IPS DF 4.7 (cell line): ENCODE data around the gene RPL3.

Experiments used
- DNase-seq: peaks from one replicate; pipeline ENCODE4 v3.0.0-alpha.2; 2013; ENCODE audit warnings: low spot score; ENCODE audit errors: extremely low read depth

RPL3 gene

GRCh38 chr22:39284142-39284980 is 35.1 kb downstream of the RPL3 start:
- no peak for DNase-seq

GRCh38 chr22:39283322-39284141 is 35.9 kb downstream of the RPL3 start:
- no peak for DNase-seq

DNA sequence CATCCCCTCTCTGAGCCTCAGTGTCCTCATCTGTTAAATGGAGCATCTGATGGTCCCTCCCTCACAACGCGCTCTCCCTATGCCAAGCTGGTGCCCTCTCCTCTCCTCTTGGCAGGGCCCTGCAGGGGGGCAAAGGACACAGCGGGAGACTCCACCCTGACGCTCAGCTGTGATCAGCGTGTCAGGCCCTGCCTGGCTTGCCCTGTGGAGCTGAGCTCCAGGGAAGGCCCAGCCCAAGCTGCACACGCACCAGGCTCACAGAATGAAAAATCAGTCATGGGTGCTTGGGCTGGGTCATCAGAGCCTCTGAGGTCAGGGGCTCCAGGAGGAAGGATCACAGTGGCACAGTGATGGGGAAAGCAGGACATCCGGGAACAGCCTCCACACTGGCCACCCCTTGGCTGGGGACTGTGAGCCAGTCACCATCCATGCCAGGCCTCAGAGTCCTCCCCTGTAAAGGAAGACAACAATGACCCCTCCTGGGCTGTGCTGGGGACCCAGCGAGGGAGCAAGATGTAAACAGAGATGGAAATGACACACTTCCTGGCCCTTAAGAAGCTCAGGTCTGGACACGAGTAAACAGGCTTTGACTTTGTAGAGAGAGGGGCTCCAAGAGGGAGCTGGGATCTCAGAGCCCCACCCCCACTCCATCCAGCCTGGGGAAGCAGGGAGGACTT is 36.6 kb downstream of the RPL3 start:
- no peak for DNase-seq

- no peak for DNase-seq
Measured at GRCh38 chr22:39281126-39281525, 38.3 kb downstream of the RPL3 start.

- DNase-seq = no peak
Measured at GRCh38 chr22:39280250-39280649, 39.2 kb downstream of the RPL3 start.

DNA sequence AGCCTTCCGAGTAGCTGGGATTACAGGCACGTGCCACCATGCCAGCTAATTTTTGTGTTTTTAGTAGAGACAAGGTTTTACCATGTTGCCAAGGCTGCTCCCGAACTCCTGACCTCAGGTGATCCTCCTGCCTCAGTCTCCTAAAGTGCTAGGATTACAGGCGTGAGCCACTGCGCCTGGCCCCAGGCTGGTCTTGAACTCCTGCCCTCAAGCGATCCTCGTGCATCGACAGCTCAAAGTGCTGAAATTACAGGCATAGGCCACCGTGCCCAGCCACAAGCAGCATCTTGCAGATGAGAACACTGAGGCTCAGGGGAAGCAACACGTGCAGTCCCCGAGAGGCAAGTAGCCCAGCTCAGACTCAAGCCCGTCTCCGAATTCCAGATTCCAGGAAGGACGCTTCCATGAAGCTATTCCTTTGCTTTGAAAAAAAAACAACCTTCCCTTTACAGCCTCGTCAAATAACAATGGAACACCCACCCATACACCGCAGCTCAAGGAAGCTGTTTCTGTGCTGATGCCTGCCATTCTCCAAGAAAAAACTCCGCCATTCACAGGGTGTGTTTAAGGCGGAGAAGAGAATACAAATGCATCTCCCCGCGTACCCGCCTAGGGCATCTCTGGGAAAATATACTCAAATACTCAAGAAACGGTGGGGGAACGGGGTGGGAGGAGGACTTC is 40.1 kb downstream of the RPL3 start:
- no peak for DNase-seq

GRCh38 chr22:39278040-39278439 is 41.4 kb downstream of the RPL3 start:
- DNase-seq = no peak

- DNase-seq = no peak
Measured at GRCh38 chr22:39277142-39277607, 42.2 kb downstream of the RPL3 start.

DNA sequence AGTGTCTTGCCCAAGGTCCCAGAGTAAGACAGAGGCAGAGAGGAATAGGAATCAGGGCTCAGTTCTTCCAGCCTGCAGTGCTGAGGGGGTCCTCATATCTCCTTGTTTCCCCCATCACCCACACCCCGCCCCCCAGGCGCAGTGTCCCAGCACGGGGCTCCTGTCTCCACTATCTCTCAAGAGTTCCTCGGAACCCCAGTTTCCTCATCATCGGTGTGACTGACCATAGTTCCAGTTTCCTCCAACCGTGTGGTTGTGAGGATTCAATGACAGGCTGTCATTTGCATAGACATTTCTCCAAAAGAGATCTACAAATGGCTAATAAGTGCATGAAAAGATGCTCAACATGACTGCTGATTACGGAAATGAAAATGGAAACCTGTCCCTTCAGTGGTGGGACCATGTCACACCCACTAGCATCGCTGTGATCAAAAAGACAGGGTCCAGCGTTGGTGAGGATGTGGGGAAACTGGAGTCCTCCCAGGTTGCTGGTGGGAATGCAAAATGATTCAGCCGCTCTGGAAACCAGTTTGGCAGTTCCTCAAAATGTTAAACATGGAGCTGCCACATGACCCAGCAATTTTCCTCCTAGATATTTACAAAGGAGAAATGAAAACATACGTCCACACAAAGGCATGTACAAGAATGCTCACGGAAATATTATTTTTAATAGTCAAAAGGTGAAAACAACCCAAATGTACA is 42.8 kb downstream of the RPL3 start:
- no peak for DNase-seq

DNA sequence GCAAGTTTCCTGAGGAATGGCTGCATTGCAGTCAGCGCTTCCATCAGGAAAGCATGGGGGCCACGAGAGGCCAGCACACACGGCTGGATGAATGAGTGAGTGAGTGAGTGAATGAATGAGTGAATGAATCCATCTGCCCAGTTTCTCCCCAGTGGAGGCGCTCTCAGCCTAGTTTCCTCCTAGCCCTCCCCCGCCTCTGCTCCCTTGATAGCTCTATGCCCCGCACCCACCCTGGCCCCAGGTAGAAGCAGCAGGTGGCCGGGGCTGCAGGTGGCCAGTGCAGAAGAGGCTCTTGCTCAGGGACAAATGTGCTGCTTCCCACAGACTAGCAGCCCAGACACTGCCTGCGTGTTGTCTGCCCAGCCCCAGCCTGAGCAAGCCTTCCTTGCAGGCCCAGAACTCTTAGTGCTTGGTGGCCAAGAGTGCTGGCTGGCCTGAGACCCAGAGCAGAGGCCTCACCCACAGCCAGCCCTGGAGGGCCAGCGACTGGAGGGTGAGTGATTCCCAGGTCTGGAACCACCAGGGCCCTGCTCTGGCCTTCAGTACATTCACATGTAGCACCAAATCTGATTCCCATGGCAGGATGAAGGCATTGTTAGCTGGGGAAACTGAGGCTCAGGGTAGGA is 43.5 kb downstream of the RPL3 start:
- DNase-seq = no peak

- DNase-seq = no peak
Measured at GRCh38 chr22:39273950-39274887, 45.2 kb downstream of the RPL3 start.

GRCh38 chr22:39270792-39271191 is 48.6 kb downstream of the RPL3 start:
- DNase-seq = no peak

GRCh38 chr22:39270280-39270679 is 49.1 kb downstream of the RPL3 start:
- no peak for DNase-seq

GRCh38 chr22:39269095-39269790 is 50.2 kb downstream of the RPL3 start:
- DNase-seq = no peak

DNA sequence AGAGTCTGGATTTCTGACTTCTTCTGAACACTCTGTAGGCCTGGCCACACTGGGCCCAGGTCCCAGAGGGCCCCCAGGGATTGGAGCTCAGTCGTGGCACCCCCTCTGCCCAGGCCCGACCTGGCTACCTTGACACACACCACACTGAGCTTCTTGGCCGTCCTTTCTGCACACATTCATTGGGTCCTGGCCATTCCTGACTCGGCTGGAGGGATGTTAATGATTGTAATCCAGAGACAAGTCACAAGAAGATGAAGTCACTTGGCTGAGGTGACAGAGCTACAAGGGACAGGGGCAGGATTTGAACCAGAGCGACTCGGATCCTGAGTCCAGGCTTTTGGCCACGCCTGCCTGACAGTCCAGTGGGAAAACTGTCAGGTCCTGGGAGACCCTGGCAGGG is 50.8 kb downstream of the RPL3 start:
- no peak for DNase-seq

DNA sequence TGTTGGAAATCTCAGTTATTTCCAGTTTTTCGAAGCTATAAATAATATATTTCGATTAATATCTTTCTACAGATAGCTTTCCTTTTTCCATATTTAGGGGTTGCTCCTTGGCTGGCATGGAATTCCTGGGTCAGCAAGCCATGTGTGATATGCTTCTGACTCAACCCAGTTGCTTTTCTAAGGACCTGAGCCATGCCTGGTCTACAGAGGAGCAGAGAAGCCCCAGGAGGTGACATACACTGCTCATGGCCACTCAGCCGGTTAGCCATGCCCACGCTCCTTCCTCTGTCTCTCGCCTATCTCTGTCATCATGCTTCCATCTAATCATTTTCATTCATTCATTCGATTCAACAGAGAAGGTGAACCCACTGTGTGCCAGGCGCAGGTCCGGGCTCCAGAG is 51.4 kb downstream of the RPL3 start:
- no peak for DNase-seq

DNA sequence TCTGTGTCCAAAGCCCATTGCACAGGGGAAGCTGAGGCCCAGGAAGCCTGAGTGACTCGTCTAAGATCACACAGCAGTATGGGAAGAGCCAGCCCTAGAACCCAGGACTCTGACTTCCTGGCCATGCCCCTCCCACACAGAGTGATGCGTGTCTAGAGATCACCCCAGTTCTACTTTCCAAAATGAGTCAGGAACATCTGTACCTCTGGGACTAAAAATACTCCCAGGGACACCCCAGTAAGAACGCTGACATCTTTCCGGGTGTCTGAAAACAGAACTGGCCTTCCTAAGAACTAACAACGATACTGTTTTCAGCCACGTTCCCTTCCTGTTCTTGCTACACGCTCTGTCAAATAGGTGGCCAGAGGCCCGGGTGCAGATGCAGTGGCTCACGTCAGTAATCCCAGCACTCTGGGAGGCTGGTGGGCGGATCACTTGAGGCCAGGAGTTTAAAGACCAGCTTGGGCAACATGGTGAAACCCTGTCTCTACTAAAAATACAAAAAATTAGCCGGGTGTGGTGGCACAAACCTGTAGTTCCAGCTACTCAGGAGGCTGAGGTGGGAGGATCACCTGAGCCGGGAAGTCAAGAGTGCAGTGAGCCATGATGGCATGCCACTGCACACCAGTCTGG is 52.9 kb downstream of the RPL3 start:
- DNase-seq = no peak
